Hepatocyte (in vitro differentiated cells): Measurements from ENCODE around the gene SHC4.

Source experiments
- CTCF ChIP-seq: fragments of 200-600 bp; sonication (generic); IDR thresholded peaks from 2 replicates; pipeline ENCODE4 v1.5.1; 2016; ENCODE audit warnings: antibody characterized with exemption, mild to moderate bottlenecking; ENCODE audit not compliant: poor library complexity
- EZH2 ChIP-seq: fragments of 200-600 bp; sonication (generic); IDR thresholded peaks from 2 replicates; pipeline ENCODE4 v1.6.1; 2016; ENCODE audit warnings: antibody characterized with exemption, mild to moderate bottlenecking, borderline replicate concordance

- TF ChIP-seq EZH2: no peak
- TF ChIP-seq CTCF: no peak
Observed at GRCh38 chr15:48916721-48917120, 47.0 kb downstream of the SHC4 start.
